DLD1 (cell line): ENCODE data around the gene TTC32.
"Not testable (repeated sequence)": the region's sequence is repeated elsewhere in the genome, so short reads cannot be mapped to it uniquely, and the experiment has no call there.

Experiments used
- in situ Hi-C: cut with HindIII; loops from 2 replicates; pipeline ENCODE4 v1.10.0; 2017; ENCODE audit warnings: low sequenced_read_pairs

TTC32 gene

DNA sequence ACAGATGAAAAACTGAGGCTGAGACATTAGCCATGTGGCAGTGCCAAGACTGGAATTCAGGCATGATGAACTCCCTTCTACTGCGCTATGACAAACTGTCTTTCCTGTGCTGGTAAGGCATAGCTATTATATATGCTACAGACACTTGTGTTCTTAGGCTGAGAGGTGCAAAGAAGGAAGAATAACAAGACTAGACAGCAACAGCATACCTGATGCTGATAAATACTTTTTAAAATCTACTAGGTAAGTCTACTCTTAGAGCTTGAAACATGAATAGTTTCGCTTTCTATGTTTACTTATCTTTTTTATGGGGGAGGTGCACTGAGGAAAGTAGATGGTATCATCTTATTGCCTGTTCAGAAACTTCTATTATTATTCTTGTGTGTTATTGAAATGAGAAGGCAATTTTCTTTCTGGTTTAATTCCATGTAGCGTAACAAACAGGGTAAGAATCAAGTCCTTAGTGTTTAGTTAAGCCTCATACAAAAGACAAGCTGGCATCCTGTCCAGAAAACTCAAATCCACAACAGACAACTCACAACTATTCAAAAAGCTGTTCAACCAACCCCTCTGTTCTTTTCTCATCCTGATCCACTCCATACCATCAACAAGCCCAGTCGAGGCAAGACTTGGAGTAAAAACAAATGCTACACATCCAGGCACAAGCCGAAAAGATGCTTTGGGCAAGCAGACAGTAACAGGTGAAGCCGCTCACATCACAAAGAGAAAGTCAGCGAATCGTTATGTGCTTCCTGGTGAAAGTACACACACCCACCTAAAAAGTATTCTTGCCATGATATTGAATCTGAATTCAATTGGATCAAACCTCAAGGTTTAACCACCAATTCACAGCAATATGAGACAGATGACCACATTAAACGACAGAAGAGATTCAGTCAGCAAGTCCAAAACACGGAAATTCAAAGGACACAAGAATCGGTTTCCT lies 1.5 kb downstream of the TTC32 start:
- in situ Hi-C loops: no loop called here

DNA sequence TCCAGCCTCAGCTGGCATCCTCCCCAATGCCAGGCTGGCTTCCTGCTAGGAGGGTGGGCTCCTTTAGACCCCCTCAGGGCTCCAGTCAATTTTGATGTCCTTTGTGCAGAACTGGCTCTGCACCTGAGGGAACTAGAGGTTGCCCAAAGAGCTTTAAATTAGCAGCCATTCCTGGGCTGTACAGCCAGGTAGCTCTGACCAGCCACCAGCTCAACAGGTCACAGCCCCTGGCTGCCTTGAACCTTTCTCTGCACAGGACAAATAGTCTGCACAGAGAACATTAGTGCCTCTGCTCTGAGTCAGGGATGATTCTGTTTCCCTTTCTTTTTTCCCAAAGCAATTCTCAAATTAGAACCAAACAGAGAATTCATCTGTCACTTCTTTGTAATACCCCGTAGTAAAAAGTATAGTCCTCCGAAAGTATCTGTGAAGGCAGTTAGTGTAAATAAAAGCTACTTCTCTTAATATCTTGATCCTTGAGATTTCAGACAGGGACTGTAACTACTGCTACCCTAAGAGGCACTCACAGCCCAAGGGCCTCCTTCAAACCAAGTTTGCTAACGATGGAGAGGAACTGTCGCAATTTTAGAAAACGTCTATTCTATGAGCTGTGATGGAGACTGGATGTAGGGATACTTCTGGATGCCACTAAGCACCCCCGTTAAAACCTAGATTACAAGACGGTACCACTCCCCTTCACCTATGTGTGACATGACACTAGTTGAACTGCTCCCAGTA lies 3.0 kb downstream of the TTC32 start:
- in situ Hi-C loops: no loop called here

DNA sequence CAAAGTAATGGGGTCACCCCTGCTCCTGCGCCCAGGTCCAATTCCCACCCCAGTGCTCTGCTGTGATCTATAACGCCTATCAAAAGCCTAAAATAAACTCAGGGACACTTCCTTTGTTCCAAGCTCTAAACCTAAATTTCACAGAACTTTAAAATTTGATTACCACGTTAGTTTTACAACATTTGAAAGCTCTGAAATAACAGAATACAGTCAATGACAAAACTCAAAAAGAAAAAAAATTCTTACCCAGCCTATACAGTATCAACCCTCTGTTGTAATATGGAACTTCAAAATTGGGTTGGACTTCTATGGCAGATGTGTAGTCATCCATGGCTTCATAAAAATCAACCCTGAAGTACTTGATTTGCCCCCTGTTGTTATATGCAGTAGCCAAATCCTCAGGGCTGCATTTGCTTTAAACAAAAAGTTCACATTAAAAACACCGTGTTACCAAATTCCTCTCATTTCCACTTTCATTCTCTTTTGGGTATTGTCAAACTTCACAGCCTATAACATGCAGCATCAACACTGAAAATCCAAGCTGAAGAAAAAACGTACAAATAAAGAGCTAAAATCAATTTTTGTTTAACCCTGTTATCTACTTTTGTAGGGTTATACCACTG lies 4.0 kb downstream of the TTC32 start:
- in situ Hi-C loops: no loop called here

DNA sequence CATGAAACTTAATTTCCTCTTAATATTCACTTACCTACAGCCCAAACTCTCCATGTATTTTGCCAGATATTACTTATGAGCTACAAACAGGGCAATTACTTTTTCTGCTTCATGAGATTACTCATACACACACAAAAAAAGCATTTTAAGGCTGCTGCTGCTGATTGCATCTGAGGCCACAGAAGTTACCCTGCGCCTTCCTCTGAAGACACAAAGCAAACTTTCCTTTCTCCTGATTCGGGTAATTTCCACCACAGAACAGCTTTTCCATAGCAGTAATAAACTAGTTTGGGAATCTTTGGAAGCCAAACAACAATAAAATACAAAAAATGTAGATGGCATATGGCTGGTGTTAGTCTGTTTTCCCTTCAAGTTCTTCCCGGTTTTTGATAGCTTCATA lies 6.2 kb downstream of the TTC32 start:
- in situ Hi-C loops: no loop called here

DNA sequence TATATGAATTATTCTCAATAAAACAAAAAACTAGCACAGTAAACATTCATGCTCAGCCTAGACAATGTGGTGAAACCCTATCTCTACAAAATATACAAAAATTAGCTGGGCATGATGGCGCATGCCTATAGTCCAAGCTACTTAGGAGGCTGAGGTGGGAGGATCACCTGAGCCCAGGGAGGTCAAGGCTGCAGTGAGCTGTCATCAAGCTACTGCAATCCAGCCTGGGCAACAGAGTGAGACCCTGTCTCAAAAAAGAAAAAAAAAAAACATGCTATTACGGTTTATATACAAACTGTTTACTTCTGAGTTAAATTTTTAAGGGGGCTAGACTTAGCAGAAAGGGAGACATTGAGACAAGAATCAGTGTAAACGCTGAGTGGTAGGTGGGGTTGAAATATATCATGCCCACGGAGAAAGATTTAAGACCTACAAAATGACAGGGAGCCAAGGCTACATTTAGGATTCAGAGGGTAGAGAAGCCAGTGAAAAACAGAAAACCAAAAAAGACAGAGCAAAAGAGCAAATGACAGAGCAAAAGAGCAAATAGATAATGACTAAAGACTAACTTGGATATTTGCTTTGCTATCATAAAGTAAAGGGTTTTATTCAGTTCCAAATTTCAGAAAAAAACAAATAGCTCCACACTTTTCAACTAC lies 7.5 kb downstream of the TTC32 start:
- in situ Hi-C loops: no loop called here

DNA sequence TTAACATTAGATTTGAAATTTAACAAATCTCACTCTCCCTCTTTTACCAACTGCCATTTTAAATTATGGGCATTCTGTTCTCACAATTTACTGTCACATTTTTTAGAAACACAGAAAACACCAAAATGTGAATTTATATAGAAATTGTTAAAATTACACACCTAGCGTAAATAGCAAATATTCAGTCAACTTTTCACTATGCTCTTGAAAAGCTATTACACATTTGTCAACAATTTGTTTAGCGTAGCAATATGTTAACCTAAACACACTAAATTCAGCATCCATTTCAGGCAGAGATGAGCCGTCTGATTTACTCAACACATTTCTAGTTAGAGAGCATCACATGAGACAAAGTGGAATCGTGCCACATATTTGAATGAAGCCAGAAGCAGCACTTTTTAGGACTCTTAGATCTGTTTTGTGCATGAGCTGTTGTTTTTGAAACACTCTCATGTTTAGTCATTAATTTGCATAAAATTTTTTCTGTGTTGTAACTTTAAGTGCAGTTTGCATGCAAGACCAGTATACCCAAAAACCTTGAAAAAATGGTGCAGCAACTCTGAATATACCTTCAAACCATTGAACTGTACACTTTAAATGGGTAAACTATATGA lies 8.2 kb downstream of the TTC32 start:
- in situ Hi-C loops: no loop called here

DNA sequence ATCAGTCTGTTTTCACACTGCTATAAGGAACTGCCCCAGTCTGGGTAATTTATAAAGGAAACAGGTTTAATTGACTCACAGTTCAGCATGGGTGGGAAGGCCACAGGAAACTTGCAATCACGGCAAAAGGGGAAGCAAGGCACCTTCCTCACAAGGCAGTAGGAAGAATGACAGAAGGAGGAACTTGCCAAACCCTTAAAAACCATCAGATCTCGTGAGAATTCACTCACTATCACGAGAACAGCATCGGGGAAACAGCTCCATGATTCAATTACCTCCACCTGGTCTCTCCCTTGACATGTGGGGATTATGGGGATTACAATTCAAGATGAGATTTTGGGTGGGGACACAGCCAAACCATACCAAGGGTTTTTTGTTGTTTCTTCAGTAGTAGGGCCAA lies 9.8 kb downstream of the TTC32 start:
- in situ Hi-C loops: not testable (repeated sequence)

DNA sequence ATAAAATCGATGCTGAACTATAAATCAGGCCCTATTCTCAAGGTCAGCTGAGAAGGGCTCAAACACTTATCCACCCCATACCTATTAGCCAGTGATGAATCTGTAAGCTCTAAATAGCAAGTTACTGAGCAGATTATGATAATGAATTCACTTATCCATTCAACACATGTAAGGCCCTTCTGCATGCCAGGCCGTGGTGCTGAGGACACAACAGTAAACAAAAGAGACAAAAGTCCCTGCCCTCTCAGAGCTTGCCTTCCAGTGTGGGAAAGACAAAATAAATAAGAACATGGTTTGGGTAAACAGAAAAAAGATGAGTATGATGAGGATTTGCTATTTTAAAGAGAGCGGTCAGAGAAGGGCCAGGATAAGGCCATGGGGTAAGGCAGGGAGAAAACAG lies 11.7 kb downstream of the TTC32 start:
- in situ Hi-C loops: no loop called here

DNA sequence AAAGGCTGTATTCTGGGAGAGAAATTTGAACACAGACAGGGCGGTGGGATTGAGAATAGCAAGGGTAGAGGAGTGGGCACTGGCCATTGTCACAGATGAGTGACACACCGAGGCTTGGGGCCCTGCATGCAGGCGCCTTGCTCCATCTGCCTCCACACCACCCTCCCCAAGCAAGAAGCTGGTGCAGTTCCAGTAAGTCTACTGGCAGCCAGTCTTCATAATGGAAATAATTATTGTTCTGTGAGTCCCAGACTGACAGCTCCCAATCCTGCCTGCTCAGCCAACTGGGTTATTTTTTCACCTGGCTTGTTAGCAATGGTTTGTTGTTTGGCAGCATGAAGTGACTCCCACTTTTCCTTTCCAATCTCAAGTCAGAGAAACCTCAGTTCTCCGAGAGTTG lies 13.0 kb downstream of the TTC32 start:
- in situ Hi-C loops: no loop called here

DNA sequence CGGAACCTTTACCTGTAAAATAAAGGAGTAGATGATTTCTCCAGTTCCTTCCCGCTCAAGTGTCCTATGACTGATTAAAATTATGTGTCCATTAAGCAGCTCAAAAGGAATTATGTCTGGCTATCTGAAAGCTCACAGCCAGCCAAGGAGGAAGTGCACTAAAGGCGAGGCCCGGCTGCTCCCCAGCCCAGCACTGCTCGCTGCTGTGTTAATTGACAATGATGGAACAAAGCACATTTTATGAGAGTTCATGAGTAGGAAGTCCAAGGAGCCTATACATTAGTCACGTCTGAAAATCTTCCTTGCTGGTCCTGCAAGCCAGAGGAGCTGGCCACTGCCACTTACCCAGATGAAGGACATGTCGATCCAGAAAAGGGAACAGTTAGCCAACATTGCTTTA lies 14.3 kb downstream of the TTC32 start:
- in situ Hi-C loops: no loop called here

DNA sequence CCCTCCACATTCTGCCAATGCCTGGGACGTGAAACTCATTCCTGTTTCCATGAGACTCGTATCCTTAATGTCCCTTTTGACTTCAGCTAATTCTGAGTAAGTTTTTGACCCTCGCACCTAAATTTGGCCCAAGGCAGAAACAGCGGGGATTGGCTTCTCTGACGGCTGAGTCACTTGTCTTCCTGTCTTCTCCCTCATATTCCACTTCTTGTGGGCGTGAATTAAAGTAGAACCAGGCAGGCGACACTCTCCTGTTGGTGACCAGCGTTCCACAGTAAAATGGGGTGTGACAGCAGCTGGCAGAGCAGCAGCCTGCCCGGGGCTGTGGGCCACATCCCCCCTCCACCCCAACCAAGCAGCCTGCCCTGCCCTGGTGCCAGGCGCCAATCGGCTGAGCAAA lies 15.5 kb downstream of the TTC32 start:
- in situ Hi-C loops: no loop called here

DNA sequence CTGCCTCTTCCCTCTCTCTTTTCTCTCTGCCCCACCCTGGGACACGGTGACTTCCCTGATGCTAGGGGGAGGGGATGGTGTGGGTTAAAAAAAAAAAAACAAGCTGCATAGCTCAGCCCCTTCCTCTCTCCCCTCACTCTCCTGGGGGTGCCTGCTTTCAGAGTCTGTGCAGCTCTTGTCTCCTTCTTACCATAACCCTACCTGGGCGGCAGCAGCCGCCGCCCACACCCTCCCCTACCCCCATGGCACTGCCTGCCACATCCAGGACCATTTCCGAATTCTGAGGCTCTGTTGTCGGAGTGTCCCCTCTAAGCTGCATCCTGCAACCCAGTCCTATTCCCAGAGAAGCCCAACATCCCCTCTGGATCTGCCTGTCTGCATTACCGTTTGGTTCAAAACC lies 16.0 kb downstream of the TTC32 start:
- in situ Hi-C loops: no loop called here

DNA sequence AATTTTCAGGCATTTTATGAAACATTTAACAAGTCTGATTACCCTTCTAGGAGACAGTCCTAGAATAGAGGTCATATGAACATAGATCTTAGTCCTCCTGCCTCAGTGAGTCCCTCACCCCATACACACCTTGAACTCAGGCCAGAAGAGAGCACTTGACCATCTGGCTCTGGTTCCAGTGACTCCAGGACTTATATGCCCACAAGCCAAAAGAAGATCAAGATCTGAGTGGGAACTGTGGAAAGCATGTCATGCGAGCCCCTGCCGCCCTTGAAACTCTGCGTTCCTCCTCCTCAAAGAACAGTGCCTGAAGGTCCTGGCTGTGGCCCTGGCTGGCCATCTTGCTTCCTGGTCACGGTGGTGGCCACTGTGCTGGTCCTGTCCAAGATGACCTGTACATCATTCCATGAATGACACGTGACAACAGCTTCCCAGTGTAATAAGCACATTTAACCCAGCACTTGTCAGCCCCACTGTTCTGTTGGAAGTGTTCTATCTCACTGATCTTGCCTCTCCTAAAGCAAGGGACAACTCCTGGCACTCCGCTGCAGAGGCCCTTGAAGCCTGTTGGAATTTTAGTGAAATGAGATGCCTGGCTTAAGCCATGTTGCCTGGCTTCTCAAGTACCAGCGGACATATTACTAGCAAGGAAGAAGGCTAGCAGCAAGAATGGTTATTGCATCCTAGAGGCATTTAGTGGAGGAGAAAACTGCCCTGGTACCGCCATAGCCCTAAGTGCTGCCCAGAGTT lies 17.6 kb downstream of the TTC32 start:
- in situ Hi-C loops: no loop called here

DNA sequence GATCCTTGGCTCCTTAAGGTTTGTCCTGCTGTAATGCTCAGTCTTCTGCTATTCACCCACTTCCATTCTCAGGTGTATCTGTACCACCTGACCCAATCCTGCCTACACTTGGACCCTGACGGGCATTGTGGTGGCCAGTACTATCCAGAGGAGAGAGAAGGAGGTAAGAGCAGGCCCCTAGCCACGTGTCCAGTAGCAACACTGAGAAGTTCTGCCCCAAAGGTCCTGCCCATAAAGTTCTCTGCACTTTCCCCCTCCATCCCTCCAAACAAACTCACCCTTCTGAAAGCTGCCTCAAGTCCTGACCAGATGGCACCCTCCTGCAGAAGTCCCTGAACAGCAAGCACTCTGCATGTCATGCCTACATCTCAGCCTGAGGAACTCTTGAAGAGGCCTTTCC lies 18.3 kb downstream of the TTC32 start:
- in situ Hi-C loops: no loop called here

DNA sequence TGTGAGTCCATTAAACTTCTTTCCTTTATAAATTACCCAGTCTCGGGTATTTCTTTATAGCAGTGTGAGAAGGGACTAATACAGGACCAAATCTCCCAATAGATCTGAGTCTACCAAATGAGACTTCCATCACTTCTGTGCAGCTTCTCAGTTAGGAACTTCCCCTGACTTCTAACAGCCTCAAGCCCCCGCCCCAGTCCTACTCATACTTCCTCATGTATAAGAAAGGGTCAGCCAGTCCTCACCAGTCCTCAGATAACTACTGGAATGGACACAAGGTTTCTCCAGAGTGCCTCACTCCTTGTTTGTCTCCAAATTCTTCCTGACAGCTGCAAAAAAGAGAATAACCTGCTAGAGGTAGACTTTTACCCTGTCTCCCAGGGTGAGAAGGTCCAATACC lies 19.5 kb downstream of the TTC32 start:
- in situ Hi-C loops: no loop called here

DNA sequence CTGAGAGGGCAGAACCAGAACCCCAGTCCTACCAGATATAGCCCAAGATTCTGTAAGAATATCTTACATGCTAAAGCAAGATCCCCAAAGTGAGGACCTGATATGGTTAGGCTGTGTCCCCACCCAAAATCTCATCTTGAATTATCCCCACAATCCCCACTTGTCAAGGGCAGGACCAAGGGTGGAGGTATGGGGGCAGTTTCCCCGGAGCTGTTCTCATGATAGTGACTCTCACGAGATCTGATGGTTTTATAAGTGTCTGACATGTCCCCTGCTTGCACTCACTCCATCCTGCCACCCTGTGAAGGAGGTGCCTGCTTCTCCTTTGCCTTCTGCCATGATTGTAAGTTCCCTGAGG lies 19.9 kb downstream of the TTC32 start:
- in situ Hi-C loops: no loop called here

DNA sequence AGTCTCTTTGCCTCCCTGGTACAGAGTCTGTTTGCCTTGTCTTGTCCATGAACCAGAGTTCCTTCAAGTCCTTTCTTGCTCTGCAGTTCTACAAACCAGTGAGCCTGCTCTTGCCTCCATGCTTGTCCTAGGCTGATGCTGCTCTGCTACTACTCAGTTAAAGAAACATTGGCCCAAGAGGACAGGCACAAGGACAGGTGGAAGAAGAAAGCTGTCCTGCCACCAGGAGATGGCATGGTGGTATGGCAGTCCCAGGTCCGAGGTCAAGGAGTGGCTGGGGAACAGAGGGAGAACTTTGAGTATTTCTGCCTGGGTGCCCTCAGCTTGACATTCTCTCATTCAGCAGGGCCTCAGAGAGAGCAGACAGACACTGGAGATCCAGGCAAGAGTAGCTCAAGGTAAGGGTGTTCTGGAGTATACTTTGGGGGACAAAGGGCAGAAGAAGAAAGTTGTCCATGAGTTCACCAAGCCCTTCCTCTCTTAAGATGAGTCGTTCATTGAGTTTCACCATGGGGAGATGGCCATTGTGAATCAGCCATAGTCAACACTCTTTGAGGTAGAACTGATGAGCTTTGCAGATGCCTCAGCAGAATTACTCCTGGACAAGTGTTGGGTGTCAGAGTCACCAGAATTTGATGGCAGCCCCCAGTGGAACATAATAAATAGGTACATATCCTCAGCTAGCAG lies 20.4 kb downstream of the TTC32 start:
- in situ Hi-C loops: no loop called here

DNA sequence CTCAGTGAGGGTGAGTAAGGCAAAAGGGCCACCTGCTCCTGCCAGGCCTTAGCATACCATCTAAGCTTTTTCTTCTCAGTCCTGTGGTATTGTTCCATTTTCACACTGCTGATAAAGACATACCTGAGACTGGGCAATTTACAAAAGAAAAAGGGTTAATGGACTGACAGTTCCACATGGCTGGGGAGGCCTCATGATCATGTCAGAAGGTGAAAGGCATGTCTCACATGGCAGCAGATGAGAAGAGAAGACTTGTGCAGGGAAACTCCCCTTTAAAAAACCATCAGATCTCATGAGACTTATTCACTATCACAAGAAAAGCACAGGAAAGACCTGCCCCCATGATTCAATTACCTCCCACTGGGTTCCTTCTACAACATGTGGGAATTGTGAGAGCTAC lies 21.6 kb downstream of the TTC32 start:
- in situ Hi-C loops: not testable (repeated sequence)

DNA sequence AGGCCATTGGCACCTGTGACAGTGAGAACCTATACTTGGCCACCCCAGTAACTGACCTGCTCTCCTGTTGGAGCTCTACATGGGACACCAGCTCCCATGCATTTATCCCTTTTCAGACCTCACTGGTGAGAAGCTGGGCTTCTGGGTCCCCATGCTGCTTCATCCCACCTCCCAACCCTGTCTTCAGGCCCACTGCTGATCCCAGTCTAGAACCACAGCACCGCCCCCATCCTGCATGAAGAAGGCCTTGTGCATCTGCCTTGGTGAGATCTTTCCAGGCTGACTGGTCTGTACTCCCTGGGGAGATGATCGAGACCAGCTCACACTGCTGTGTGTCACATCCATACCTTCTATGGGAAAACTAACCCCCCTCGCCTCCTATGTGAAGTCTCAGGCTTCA lies 22.7 kb downstream of the TTC32 start:
- in situ Hi-C loops: no loop called here
